CD14-positive monocyte (primary cell): ENCODE results near the gene PBX3. TPM values are rescaled to one million over a fixed set of nuclear protein-coding genes. Genes with fewer than 3 reads are reported as not detected.
A peak's percentile ranks its signal among the peaks of the same experiment; 100 is the strongest.

ENCODE experiments used
- DNase-seq, 3 donors: peaks; one replicate each; pipeline ENCODE4 v3.0.0-alpha.2; 2011 to 2022
- H2AFZ ChIP-seq: 2 replicates; pipeline ENCODE4 v1.6.0; 2012; ENCODE audit warnings: mild to moderate bottlenecking, low read depth, low read length, inconsistent platforms; ENCODE audit not compliant: insufficient read depth, poor library complexity, severe bottlenecking
- H3K27ac ChIP-seq, 2 donors: 1 replicate in 1 of 2; 2 replicates in 1 of 2; pipeline ENCODE4 v1.5.1; 2012 to 2013; ENCODE audit warnings: low read length in 2 of 2, control low read depth in 1 of 2, inconsistent platforms in 1 of 2, low read depth in 1 of 2, mild to moderate bottlenecking in 1 of 2
- H3K27me3 ChIP-seq, 2 donors: one replicate each; pipeline versions ENCODE4 v1.6.0 to v1.6.1; 2011 to 2013; ENCODE audit warnings: low read length in 2 of 2; ENCODE audit not compliant: control insufficient read depth in 2 of 2, insufficient read depth in 2 of 2
- H3K36me3 ChIP-seq, 2 donors: replicated peaks in 1 of 2; 1 replicate in 1 of 2; 2 replicates in 1 of 2; pipeline versions ENCODE4 v1.5.1 to v1.6.1; 2012 to 2013; ENCODE audit warnings: low read length in 2 of 2, control low read depth in 1 of 2, inconsistent platforms in 1 of 2, mild to moderate bottlenecking in 1 of 2; ENCODE audit not compliant: insufficient read depth in 2 of 2, control insufficient read depth in 1 of 2
- H3K4me1 ChIP-seq, 2 donors: 1 replicate in 1 of 2; 2 replicates in 1 of 2; pipeline versions ENCODE4 v1.5.1 to v1.6.1; 2012 to 2013; ENCODE audit warnings: low read length in 2 of 2, control low read depth in 1 of 2, inconsistent platforms in 1 of 2, mild to moderate bottlenecking in 1 of 2, moderate library complexity in 1 of 2; ENCODE audit not compliant: insufficient read depth in 2 of 2, control insufficient read depth in 1 of 2
- H3K4me2 ChIP-seq: replicated peaks from 2 replicates; pipeline ENCODE3; 2012; ENCODE audit warnings: low read length, moderate library complexity, mild to moderate bottlenecking; ENCODE audit not compliant: poor library complexity, severe bottlenecking; ENCODE audit errors: extremely low read depth
- H3K4me3 ChIP-seq, 3 experiments: fragments of 200-600 bp in 1 of 3; sonication (generic) in 1 of 3; replicated peaks in 1 of 3; 1 replicate in 2 of 3; 2 replicates in 1 of 3; pipeline ENCODE4 v1.5.1; 2011 to 2013; ENCODE audit warnings: low read length in 3 of 3, mild to moderate bottlenecking in 3 of 3, control low read depth in 2 of 3, low read depth in 2 of 3, inconsistent platforms in 1 of 3, moderate library complexity in 1 of 3
- H3K79me2 ChIP-seq: 2 replicates; pipeline ENCODE4 v1.6.0; 2012; ENCODE audit warnings: mild to moderate bottlenecking, control low read depth, inconsistent platforms, low read length, moderate library complexity; ENCODE audit not compliant: insufficient read depth
- H3K9ac ChIP-seq: 2 replicates; pipeline ENCODE4 v1.6.0; 2017; ENCODE audit warnings: low read length, mild to moderate bottlenecking; ENCODE audit not compliant: insufficient read depth, poor library complexity, severe bottlenecking
- H3K9me3 ChIP-seq, 2 donors: replicated peaks in 1 of 2; 1 replicate in 1 of 2; 2 replicates in 1 of 2; pipeline versions ENCODE4 v1.5.1 to v1.6.1; 2012 to 2013; ENCODE audit warnings: low read length in 2 of 2, control low read depth in 1 of 2; ENCODE audit not compliant: control insufficient read depth in 1 of 2, insufficient read depth in 1 of 2
- H4K20me1 ChIP-seq: 2 replicates; pipeline ENCODE4 v1.6.0; 2012; ENCODE audit warnings: mild to moderate bottlenecking, low read length, control low read depth, moderate library complexity; ENCODE audit not compliant: insufficient read depth
- H3K27ac Mint-ChIP-seq, 7 donors: one replicate each; pipeline ENCODE4 v1.8.0; 2020; ENCODE audit warnings: mild to moderate bottlenecking in 7 of 7, mixed read lengths in 7 of 7, moderate library complexity in 6 of 7, inconsistent platforms in 2 of 7
- H3K27me3 Mint-ChIP-seq, 3 donors: one replicate each; pipeline ENCODE4 v1.8.0; 2021 to 2022; ENCODE audit warnings: low read depth in 3 of 3, mild to moderate bottlenecking in 3 of 3, mixed read lengths in 3 of 3, moderate library complexity in 3 of 3, inconsistent platforms in 1 of 3
- H3K36me3 Mint-ChIP-seq, 2 donors: one replicate each; pipeline ENCODE4 v1.8.0; 2020; ENCODE audit warnings: mixed read lengths in 2 of 2, inconsistent platforms in 1 of 2, mild to moderate bottlenecking in 1 of 2
- H3K4me1 Mint-ChIP-seq: one replicate; pipeline ENCODE4 v1.8.0; 2020; ENCODE audit warnings: mild to moderate bottlenecking, mixed read lengths
- H3K4me3 Mint-ChIP-seq, 2 donors: one replicate each; pipeline ENCODE4 v1.8.0; 2020; ENCODE audit warnings: mild to moderate bottlenecking in 2 of 2, mixed read lengths in 2 of 2, moderate library complexity in 1 of 2
- H3K9me3 Mint-ChIP-seq, 7 donors: one replicate each; pipeline ENCODE4 v1.8.0; 2020 to 2022; ENCODE audit warnings: mixed read lengths in 7 of 7, mild to moderate bottlenecking in 6 of 7, moderate library complexity in 6 of 7, inconsistent platforms in 2 of 7
- CTCF ChIP-seq: fragments of 200-600 bp; IDR thresholded peaks from one replicate; pipeline ENCODE4 v1.8.0; 2022; ENCODE audit warnings: antibody characterized with exemption, mild to moderate bottlenecking
- WGBS: methylation state at CpG from one replicate; pipeline ENCODE4 v1.1.5; 2013; ENCODE audit warnings: missing lambda C conversion rate; ENCODE audit not compliant: insufficient coverage; 5-methylcytosine and 5-hydroxymethylcytosine counted together
- intact Hi-C, 2 donors: fragments of 100-400 bp; cut with micrococcal nuclease; formaldehyde crosslinking; loops; one replicate each; pipeline versions ENCODE4 v1.15.0 to v1.15.1; 2023
- polyA plus RNA-seq, 3 donors: library from polyadenylated mRNA; depleted of rRNA in 1 of 3; unstranded in 2 of 3; stranded (reverse) in 1 of 3; fragments of 300-500 nt in 2 of 3; fragments of >200 nt in 1 of 3; fragmentation: Illumina TruSeq in 2 of 3; gene quantifications; 1 replicate in 2 of 3; 2 replicates in 1 of 3; pipeline ENCODE4 v1.2.3, GENCODE V29; 2012 to 2021

Gene PBX3
- polyA plus RNA-seq, 3 donors = 6.6 to 22.7 (median 7.1) TPM

GRCh38 chr9:125902214-125902613 lies 155.0 kb downstream of the PBX3 start:
- no peaks in the 10 kb centered on the region for H3K36me3 ChIP-seq

GRCh38 chr9:125902831-125903512 lies 155.8 kb downstream of the PBX3 start:
- no peaks in the 10 kb centered on the region for H3K36me3 Mint-ChIP-seq
- DNase-seq = peak in 2 of 3 donors; percentile 6 to 24
- no peaks in the 10 kb centered on the region for H3K27me3 Mint-ChIP-seq
- Histone ChIP-seq H3K9me3 (no peaks in the 10 kb centered on the region), H3K79me2 (peaks cover 24% of the 10 kb centered on the region), H3K27me3 (no peaks in the 10 kb centered on the region), H3K4me3 (no peak overlapping the region), H3K4me1 (peaks cover 13 to 17% of the 10 kb centered on the region in 2 donors), H3K4me2 (no peak overlapping the region), H4K20me1 (peaks cover 5% of the 10 kb centered on the region), H3K27ac (no peak overlapping the region), H3K9ac (no peak overlapping the region), H3K36me3 (no peaks in the 10 kb centered on the region), H2AFZ (no peak overlapping the region)
- H3K27ac Mint-ChIP-seq = no peak overlapping the region
- H3K9me3 Mint-ChIP-seq = no peaks in the 10 kb centered on the region
- intact Hi-C loops = no loop called here
- peaks cover 26% of the 10 kb centered on the region for H3K4me1 Mint-ChIP-seq
- TF ChIP-seq CTCF = no peak
- H3K4me3 Mint-ChIP-seq = peak overlapping the region in 1 of 2 donors; percentile 30
- no CpG with 5 or more reads among the region's 2 CpGs for WGBS

More at GRCh38 chr9:125902214-125902613, 155.0 kb downstream of the PBX3 start:
- Histone ChIP-seq H3K4me1 (peaks cover 13 to 17% of the 10 kb centered on the region in 2 donors), H3K27me3 (no peaks in the 10 kb centered on the region), H3K79me2 (peaks cover 24% of the 10 kb centered on the region), H3K9ac (no peak overlapping the region), H2AFZ (no peak overlapping the region), H3K4me2 (no peak overlapping the region), H3K27ac (no peak overlapping the region), H4K20me1 (peaks cover 5% of the 10 kb centered on the region), H3K4me3 (no peak overlapping the region), H3K9me3 (no peaks in the 10 kb centered on the region)
- no peaks in the 10 kb centered on the region for H3K9me3 Mint-ChIP-seq
- intact Hi-C loops = no loop called here
- WGBS = no CpG with 5 or more reads among the region's 3 CpGs
- H3K4me3 Mint-ChIP-seq = no peak overlapping the region
- H3K36me3 Mint-ChIP-seq = no peaks in the 10 kb centered on the region
- H3K27me3 Mint-ChIP-seq = no peaks in the 10 kb centered on the region
- DNase-seq = no peak
- H3K27ac Mint-ChIP-seq = no peak overlapping the region
- H3K4me1 Mint-ChIP-seq = peaks cover 26% of the 10 kb centered on the region
- TF ChIP-seq CTCF = no peak
